COR-L47 (cell line): ENCODE results near the gene TOLLIP.

Experiments
- DNase-seq: peaks from one replicate; lab custom pipeline; 2025; lab: John Stamatoyannopoulos, UW

Gene TOLLIP

GRCh38 chr11:1297576-1298473 is 11.6 kb downstream of the TOLLIP start:
- DNase-seq = no peak

GRCh38 chr11:1297011-1297575 is 12.3 kb downstream of the TOLLIP start:
- no peak for DNase-seq

GRCh38 chr11:1296287-1296686 is 13.1 kb downstream of the TOLLIP start:
- DNase-seq = no peak

- no peak for DNase-seq
These were observed 13.8 kb downstream of the TOLLIP start for GRCh38 chr11:1295591-1295990.

GRCh38 chr11:1295086-1295485 is 14.3 kb downstream of the TOLLIP start:
- no peak for DNase-seq

- DNase-seq = no peak
These were observed 15.8 kb downstream of the TOLLIP start for GRCh38 chr11:1293619-1294015.

GRCh38 chr11:1292644-1293618 is 16.5 kb downstream of the TOLLIP start:
- DNase-seq = no peak

- no peak for DNase-seq
These were observed 17.3 kb downstream of the TOLLIP start for GRCh38 chr11:1292018-1292643.

- no peak for DNase-seq
These were observed 18.0 kb downstream of the TOLLIP start for GRCh38 chr11:1291295-1292017.

GRCh38 chr11:1290052-1291040 is 19.1 kb downstream of the TOLLIP start:
- no peak for DNase-seq

GRCh38 chr11:1289211-1289935 is 20.1 kb downstream of the TOLLIP start:
- DNase-seq = no peak

GRCh38 chr11:1288426-1289151 is 20.8 kb downstream of the TOLLIP start:
- DNase-seq = no peak

GRCh38 chr11:1287928-1288327 is 21.5 kb downstream of the TOLLIP start:
- DNase-seq = no peak

GRCh38 chr11:1285876-1286275 is 23.6 kb downstream of the TOLLIP start:
- DNase-seq = peak; percentile 63

GRCh38 chr11:1285316-1285744 is 24.1 kb downstream of the TOLLIP start:
- DNase-seq = no peak

GRCh38 chr11:1283906-1284305 is 25.5 kb downstream of the TOLLIP start:
- DNase-seq = no peak

- DNase-seq = no peak
These were observed 26.3 kb downstream of the TOLLIP start for GRCh38 chr11:1283091-1283511.

GRCh38 chr11:1281974-1282365 is 27.5 kb downstream of the TOLLIP start:
- DNase-seq = no peak
